Fibroblast of the conjunctiva (primary cell): Measurements from ENCODE around the gene ZKSCAN8.
"Not testable (repeated sequence)": the region's sequence is repeated elsewhere in the genome, so short reads cannot be mapped to it uniquely, and the experiment has no call there.

Experiments used
- DNase-seq: peaks from one replicate; pipeline ENCODE4 v3.0.0-alpha.2; 2010; ENCODE audit warnings: low read depth

Gene ZKSCAN8

DNA sequence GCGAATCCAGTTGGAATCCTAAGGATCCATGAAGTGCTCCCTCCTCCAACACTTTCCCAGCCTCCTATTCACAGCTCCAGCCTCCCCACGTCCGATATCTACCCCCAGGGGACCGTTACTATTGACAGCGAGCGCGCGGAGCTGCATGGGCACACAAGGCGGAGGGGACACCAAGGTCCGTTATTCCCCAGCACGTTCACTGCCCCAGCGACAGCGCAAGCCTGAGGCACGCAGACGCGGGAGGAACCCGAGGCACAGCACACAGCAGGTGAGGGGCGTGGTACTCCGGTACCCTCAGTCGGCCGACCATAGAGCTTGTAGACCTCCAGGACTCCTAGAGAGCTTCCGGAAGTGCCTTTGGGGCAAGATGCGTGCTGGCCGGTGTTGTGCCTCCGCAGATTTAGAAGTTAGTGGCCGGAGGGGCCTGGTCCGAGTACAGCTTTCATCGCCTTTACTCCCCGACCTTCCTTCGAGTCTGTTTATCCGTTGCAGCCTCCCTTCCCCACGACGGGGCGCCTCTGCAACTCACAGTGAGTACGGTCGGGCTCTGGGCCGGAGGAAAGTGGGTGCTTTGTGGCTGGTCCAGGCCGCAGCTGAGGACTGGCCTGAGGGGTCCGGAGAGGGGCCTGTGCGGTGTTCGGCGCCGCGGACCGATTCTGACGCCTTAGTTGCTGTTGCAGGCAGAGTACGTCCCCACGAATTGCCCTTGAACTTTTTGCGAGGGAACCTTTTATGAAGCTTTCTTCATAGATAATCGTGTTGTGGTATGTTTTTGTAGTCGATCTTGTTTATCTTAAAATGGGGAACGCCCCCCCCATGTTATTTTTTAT, at the start of gene ZKSCAN8:
Gene ZKSCAN8, plus strand, starts transcription at position 384 of the 830 bp plus-strand sequence. CDS start 6,525 bp downstream, outside the sequence.
- peak; percentile 64 for DNase-seq

DNA sequence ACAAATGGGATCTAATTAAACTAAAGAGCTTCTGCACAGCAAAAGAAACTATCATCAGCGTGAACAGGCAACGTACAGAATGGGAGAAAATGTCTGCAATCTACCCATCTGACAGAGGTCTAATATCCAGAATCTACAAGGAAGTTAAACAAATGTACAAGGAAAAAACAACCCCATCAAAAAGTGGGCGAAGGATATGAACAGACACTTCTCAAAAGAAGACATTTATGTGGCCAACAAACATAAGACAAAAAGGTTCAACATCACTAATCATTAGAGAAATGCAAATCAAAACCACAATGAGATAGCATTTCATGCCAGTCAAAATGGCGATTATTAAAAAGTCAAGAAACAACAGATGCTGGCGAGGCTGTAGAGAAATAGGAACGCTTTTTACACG, 39.5 kb upstream of the ZKSCAN8 start:
- DNase-seq = not testable (repeated sequence)

GRCh38 chr6:28102699-28103098, 39.0 kb upstream of the ZKSCAN8 start:
- not testable (repeated sequence) for DNase-seq

DNA sequence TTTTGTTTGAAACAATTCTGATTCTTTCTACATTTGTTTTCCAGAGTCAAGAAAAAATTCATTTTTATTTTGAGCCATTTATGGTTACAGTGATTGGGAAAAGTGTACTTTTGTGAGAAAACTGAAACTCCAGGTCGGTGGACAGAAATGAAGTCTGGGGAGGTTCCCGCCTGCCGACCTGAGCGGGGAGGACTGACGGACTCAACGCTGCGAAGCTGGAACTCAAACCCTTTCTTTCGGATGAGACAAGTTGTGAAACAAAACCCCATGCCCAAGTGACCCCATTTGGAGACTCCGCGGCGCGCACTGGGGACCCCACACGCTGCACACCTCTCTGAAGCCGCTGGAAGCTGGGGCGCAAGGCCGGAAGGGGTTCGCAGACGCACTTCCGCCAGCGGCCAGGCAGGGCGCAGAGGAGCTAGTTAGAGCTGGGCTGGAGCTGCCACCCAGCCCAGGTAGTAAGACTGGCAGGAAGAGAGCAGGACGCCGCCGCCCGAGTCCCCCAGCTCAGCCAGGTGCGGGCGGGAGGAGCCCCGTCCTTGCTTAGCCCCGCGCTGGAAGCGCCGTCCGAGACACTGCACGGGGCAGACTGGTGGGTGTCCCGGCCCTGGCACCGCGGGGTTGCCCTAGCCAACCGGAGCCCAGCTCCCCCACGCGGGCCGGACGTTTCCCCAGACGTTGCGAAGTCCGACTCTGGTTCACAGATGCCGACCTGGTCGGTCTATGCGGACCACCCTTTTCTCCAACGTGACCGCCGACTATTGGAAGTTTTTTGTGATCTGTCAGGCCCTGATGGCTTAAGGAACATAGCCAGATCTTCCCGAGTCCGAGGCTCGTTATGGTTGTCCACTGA, 37.1 kb upstream of the ZKSCAN8 start:
- DNase-seq = peak; percentile 56

DNA sequence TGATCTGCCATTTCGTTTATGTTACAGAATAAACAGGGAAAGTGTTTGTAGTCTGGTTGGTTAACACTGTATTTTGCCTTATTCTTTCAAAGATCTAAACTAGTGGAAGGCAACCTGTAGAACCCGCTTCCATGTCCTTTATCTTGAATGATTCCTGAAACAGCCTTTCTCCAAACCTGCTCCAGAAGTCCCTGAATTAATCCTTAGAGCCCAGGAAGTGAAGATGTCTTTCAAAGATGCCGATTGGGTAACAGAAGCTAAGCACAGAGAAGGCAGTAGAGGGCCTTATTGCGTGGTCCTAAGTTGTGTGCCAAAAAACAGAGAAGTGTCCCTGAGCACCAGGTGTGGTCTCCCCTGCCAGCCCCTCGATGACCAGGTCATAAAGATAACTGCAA, 36.4 kb upstream of the ZKSCAN8 start:
- DNase-seq = no peak

- no peak for DNase-seq
Observed at GRCh38 chr6:28107506-28107905, 34.2 kb upstream of the ZKSCAN8 start.

- no peak for DNase-seq
Observed at GRCh38 chr6:28111964-28112363, 29.7 kb upstream of the ZKSCAN8 start.

GRCh38 chr6:28115799-28116198, 25.9 kb upstream of the ZKSCAN8 start:
- no peak for DNase-seq

GRCh38 chr6:28117386-28118050, 24.2 kb upstream of the ZKSCAN8 start:
- no peak for DNase-seq

DNA sequence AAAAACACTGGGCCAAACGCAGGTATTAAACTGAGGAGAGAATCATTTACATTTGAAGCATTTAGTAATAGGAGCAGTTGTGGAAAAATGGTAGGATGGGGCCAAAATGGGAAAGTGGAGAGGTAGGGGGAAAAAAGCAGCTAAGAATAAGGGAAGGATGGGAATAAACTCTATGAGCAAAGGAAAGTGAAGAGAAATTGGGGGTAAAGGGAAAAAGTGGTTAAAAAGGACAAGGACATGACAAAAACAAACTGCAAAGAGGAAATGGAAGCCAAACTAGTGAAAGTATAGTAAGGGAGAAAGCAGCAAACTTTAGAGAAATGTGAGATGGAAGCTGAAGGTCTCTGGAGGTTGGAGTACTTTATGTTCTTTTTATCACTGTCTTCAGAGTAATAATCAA, 23.5 kb upstream of the ZKSCAN8 start:
- DNase-seq = no peak

GRCh38 chr6:28121876-28122275, 19.8 kb upstream of the ZKSCAN8 start:
- no peak for DNase-seq

DNA sequence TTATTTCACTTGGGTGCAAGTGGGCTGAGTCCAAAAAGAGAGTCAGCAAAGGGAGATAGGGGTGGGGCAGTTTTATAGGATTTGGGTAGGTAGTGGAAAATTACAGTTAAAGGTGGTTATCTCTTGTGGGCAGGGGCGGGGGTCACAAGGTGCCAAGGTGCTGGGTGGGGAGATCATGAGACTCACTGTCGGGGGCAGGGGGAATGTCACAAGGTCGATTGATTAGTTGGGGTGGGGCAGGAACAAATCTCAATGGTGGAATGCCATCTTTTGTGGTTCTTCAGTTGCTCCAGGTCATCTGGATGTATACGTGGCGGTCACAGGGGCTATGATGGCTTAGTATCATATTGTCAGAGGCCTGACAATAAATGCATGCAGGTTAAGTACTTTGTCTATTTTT, 19.4 kb upstream of the ZKSCAN8 start:
- DNase-seq = not testable (repeated sequence)

DNA sequence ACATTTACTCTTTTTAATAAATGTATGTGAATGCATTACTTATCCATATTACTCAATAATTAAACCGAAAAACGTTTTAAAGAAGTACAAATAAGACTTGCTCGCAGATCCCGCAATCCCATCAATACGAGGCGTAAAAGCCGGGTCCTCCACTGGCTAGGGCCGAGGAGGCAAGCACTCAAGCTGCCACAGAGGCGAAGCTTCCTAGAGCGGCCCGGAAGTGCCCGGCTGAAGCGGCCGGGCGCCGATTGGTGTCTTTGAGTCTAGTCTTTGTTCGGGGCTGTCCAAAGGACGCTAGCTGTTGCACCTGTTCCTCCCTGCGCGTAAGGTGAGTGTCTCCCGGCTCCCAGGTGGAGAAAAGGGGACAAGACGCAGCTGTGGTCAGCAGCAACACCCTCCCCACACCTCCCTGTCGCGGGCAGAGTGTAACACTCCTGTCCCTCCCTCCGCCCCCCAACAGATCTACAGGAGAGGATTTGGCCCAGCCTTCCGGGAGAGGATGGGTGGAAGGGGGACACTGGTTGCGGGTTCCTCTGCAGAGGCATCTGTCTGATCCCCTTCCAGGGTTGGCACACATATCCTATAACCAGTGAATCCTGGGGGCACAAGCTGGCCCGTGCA, 17.2 kb upstream of the ZKSCAN8 start, which contains the start of gene ZSCAN16:
Gene ZSCAN16, plus strand, starts transcription at position 260 of the 621 bp plus-strand sequence. CDS start 835 bp downstream, outside the sequence.
- no peak for DNase-seq

DNA sequence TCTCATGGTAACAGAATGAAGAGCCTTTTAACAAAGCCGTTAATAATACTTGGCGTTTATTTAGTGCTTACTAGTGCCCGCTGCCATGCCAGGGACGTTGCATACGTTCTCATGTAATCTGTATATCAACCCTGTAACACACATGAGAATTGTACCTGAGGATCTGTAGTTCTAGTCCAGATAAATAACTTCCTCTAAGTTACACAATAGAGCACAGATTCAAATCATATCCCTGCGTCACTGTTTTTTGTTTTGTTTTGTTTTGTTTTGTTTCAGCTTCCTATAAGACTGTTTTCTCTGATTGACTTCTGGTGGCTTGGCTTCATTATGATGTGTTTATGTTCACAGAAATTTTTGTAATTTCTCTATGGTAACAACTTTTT, 16.7 kb upstream of the ZKSCAN8 start:
- no peak for DNase-seq

DNA sequence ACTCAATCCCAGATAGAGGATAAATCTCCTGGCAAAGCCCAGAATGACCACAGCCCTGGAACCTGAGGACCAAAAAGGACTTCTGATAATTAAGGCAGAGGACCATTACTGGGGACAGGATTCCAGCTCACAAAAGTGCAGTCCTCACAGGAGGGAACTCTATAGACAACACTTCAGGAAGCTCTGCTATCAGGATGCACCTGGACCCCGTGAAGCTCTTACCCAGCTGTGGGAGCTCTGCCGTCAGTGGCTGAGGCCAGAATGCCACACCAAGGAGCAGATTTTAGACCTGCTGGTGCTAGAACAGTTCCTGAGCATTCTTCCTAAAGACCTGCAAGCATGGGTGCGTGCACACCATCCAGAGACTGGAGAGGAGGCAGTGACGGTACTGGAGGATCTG, 16.3 kb upstream of the ZKSCAN8 start:
- no peak for DNase-seq

DNA sequence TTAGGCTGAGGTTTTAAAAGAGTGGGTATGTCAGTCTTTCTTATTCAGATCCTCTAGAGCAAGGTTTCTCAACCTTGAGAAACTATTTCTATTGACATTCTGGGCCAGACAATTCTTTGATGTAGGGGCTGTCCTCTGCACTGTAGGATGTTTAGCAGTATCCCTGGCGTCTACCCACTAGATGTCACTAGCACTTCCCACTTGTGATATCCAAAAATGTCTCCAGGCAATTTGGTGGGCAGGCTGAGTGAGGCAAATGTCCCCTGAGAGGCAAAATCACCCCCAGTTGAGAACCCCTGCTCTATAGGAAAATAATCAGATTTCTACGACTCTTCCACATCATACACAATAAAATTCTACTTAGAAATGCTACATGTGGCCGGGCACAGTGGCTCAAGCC, 7.7 kb upstream of the ZKSCAN8 start:
- DNase-seq = no peak

DNA sequence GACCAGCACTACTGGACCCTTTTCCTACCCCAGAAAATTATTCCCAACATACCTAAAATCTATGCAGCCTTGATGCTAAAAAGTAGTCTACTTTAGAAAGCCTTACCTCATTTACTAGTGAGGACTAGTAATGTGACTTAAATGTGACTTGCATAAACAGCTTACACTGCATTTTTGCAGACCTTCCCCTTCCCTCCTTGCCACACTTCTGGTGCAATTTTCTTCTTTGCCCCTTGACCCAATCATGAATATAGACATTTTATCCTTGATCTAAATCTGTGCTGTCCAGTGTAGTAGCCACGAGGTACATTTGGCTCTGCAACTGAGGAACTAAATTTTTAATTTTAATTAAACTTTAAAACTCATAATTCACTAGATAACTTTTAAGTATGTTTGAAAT, 7.0 kb upstream of the ZKSCAN8 start:
- DNase-seq = no peak

- no peak for DNase-seq
Observed at GRCh38 chr6:28135393-28135792, 6.3 kb upstream of the ZKSCAN8 start.

DNA sequence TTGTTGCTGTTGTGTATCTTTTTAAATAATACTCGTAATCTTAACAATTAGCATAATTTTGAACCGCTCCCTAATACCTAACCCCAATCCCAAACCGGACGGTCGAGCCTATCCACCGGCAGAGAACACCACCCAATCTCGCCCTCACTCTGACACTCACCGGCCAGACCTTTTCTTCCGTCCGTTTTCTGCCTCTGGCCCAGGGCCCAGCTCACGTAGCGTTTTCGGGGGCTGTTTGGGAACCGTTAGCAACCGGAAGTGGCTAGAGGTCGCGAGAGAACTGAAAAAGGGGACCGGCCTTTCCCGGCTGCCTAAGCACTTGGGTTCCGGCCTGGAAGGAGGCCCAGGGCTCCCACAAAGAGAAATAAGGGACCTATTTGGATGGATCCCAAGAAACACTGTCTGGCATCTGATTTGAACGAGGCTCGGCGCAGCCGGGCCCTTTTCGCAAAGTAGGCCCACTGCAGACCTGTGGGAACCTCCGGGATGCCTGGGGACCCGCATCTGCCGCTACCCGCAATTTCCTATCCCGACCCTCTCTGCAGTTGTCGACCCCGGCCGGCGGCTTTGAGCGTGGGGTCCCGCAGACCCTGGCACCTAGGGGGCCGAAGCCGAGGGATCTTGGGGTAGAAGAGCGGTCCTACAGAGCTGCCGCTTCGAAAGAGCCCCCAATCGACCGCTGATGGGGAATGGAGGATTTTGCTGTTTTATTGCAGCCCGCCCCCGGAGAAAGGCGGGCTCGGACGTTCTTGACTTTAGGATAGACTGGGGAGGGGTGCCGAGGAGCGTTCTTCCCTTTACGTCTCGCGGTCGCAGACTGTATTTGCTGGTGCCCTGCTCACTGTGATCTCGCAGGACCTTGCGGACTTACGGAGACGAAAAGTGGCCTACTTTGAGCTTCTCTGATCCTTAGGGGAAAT, 4.8 kb upstream of the ZKSCAN8 start:
- DNase-seq = peak; percentile 91

DNA sequence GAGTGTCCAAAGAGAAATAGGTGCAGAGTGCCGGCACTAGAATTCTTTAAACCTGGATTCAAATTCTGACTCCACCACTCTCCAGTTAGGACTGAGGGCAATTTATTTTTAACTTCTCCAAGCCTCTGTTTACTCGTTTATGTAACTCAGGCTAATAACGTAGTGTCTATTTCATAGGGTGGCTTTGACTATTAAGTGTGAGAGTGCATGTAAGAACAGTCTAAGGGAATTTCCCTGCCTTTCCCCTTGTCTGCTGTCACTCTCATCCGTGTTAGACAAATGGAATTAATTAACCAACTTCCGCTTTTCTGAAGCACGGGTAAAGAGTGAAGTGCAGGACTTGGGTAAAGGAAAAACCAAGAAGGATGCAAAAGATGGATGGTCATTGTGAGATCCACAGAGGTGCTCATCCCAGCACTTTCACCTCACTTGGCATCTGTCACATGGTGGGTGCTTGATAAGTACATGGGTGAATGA, 4.1 kb upstream of the ZKSCAN8 start:
- DNase-seq = no peak
